ENCODE data around the gene LRP1-AS.

The LRP1-AS gene

GRCh38 chr12:57095440-57095839 is 52.0 kb downstream of the LRP1-AS start:
- no peak for DNase-seq
